HT-29 (cell line): ENCODE measurements around the gene STRIP2. TPM values are rescaled to one million over a fixed set of nuclear protein-coding genes. Genes with fewer than 3 reads are reported as not detected.
"Not testable (repeated sequence)": the region's sequence is repeated elsewhere in the genome, so short reads cannot be mapped to it uniquely, and the experiment has no call there.

Experiments used
- DNase-seq: peaks from one replicate; pipeline ENCODE4 v3.0.0-alpha.2; 2015; ENCODE audit warnings: low spot score
- total RNA-seq: library from RNA; depleted of rRNA; stranded (reverse); fragments of >200 nt; shearing (Covaris generic); gene quantifications from 2 replicates; pipeline ENCODE4 v1.2.3, GENCODE V29; 2014

Gene STRIP2
- total RNA-seq, 1 experiment from 2014 or later: 3.1 TPM

- no peak for DNase-seq
These were observed 12.4 kb upstream of the STRIP2 start for GRCh38 chr7:129421717-129422250.

DNA sequence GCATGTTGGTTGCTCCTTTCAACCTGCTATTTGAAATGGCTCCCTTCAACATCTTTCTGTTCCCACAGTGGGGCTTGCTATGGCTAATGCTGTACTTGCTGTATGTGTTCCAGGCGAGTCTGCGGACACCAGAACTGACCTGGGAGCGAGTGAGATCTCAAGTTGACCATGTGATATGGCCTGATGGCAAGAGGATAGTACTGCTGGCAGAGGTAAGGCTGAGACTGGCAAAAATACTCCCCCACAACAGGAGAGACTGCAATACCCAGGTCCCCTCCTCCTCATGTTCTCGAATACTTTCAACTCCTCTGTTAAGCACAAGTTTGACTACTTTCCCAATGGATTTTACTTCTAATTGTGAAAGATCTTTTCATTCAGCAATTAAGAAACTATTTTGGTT, 11.5 kb upstream of the STRIP2 start:
- no peak for DNase-seq

- DNase-seq: peak; percentile 74
These were observed 10.4 kb upstream of the STRIP2 start for GRCh38 chr7:129423700-129424410.

- DNase-seq: no peak
These were observed 7.8 kb upstream of the STRIP2 start for GRCh38 chr7:129426482-129426881.

DNA sequence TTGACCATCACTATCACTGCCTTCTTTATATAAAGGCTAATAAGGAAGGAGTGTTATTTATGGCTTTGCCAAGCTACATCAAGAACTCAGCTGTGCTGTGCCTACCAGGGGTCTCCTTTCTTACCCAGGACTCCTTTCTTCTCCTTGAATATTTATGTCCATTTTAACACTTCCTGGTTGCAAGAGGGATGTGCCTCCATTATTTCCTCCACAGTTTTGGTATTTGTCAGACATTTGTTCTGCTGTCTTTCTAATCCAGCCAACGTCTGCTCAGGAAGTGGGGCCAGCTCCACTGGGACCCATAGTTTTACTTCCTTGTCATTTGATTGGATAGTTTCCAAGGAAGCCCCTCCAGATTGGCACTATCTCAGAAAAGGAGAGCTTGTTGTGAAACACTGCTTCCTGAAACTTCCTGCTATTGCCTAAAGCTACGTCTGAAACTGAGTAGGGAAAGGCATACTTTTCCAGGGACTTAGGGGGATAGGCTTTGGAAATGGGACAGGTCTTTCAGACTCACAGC, 6.6 kb upstream of the STRIP2 start:
- no peak for DNase-seq

GRCh38 chr7:129431911-129432643, 2.2 kb upstream of the STRIP2 start:
- DNase-seq: no peak

- DNase-seq: peak; percentile 19
These were observed 565 bp downstream of the STRIP2 start for GRCh38 chr7:129434675-129435318.

GRCh38 chr7:129435414-129435829, 1.2 kb downstream of the STRIP2 start:
- peak; percentile 7 for DNase-seq

DNA sequence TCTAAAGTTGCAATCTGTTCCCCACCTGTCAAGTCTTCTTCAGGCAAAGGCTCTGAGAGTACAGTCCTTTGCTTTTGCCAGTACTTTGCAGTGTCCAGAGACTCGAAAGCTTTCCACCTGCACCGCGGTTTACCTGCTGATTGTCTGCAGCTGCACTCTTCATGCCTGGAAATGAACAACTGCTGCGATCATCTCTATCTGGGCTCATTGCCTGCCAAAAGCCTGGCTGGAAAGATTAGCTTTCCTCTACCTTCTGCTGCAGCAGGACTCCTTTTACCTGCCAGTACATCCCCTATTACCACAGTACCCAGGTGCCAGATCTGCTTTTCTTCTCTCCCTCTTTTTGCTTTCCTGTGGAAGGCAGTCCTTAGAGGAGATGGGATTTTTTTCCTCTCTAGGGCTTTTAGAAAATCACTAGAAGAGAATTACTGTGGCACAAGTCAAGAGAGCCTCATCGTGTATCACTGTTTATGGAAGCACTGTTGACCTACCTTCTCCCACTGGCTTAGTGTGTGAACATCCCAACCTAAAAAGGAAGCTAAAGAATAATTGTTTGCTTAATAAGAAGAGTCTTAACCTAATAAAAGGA, 2.2 kb downstream of the STRIP2 start:
- no peak for DNase-seq

GRCh38 chr7:129437190-129437589, 3.0 kb downstream of the STRIP2 start:
- no peak for DNase-seq

- no peak for DNase-seq
These were observed 4.1 kb downstream of the STRIP2 start for GRCh38 chr7:129438281-129438838.

DNA sequence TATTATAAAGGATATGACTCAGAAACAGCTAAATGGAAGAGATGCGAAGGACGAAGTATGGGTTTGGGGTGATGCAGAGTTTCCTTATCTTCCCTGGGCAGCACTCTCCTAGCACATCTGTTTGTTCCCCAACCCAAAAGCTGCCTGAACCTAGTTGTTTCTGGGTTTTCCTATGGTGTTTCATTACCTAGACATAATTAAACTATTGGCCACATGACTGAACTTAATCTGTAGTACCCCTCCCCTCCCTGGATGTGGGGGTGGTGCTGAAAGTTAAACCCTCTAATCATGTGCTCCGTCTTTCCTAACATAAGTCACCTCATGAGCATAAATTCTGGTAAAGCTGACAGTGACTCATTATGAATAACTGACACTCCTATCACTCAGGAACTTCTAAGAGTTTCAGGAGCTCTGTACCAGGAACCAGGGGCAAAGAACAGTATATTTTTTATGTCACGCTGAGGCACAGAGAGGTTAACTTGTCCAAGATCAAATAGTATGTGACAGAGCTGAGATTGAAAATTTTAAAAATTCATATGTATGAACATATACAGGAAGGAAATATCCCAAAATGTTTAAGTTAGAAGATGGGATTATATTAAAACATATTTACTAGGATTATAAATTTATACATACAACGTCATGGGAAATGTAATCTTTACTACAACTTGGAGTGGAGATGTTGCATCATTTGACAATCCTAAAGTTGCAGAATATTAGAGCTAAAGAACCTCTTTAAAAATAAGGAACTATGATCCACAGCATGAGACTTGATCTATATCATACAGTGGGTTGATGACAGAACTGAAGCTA, 4.8 kb downstream of the STRIP2 start:
- DNase-seq: peak; percentile 12

DNA sequence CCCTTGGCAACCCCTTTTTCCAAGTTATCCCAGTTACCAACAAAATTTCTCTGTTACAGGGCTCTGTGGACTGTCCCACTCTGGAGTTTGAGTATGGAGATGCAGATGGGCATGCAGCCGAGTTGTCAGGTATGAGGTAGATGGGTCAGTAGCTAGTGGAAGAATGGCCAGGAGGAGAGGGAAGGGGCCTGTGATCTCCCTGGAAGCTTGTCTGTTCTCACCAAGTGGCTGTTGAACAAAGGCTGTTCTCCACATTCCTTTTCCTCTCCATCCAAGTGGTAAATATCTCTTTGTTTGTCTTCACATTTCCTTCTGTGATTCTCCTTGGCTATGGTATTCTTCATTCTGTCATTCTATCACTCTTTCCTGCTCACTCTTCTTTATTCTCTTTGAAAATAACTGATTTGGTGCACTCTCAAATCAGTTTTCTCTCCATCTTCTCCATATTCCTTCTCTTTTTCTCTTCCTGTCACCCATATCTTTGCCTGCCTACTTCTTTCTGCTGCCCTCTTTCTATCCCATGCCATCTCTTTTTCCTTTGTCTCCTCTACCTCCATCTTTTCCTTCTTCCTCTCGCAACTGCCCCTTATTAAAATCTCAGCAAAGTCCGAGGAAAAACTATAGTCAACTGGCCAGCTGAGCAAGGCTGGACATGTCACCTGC, 5.9 kb downstream of the STRIP2 start:
- no peak for DNase-seq

GRCh38 chr7:129443612-129444011, 9.4 kb downstream of the STRIP2 start:
- no peak for DNase-seq

- not testable (repeated sequence) for DNase-seq
These were observed 10.5 kb downstream of the STRIP2 start for GRCh38 chr7:129444776-129445175.

- DNase-seq: not testable (repeated sequence)
These were observed 12.7 kb downstream of the STRIP2 start for GRCh38 chr7:129446925-129447324.

GRCh38 chr7:129447445-129447844, 13.2 kb downstream of the STRIP2 start:
- not testable (repeated sequence) for DNase-seq

GRCh38 chr7:129448608-129449007, 14.4 kb downstream of the STRIP2 start:
- not testable (repeated sequence) for DNase-seq

GRCh38 chr7:129450295-129450694, 16.1 kb downstream of the STRIP2 start:
- DNase-seq: no peak
